Activated CD8-positive, alpha-beta T cell treated with anti-CD3 and anti-CD28 coated beads for 36 hours (primary cell): ENCODE results near the gene OSBP. TPM values are rescaled to one million over a fixed set of nuclear protein-coding genes. Genes with fewer than 3 reads are reported as not detected.
A peak's percentile ranks its signal among the peaks of the same experiment; 100 is the strongest.

Source experiments
- ATAC-seq: fragments of 200-7000 bp; cut with Tn5 transposase; one replicate; pipeline ENCODE4 v1.10.0; 2021; ENCODE audit warnings: mild to moderate bottlenecking, moderate library complexity
- CTCF ChIA-PET: fragments of 350-600 bp; sonication (Branson Sonifier 250); formaldehyde crosslinking; loops from one replicate; lab custom pipeline; 2021; ENCODE audit warnings: antibody characterized with exemption; lab: Charles Lee
- POLR2A ChIA-PET: fragments of 350-600 bp; sonication (Branson Sonifier 250); formaldehyde crosslinking; loops from one replicate; lab custom pipeline; 2021; ENCODE audit warnings: antibody characterized with exemption; lab: Charles Lee
- DNase-seq: peaks from one replicate; pipeline ENCODE4 v3.0.0-alpha.2; 2020
- H3K27ac Mint-ChIP-seq: one replicate; pipeline ENCODE4 v1.8.0; 2021; ENCODE audit warnings: mild to moderate bottlenecking, mixed read lengths
- H3K27me3 Mint-ChIP-seq: one replicate; pipeline ENCODE4 v1.8.0; 2021; ENCODE audit warnings: mixed read lengths
- H3K36me3 Mint-ChIP-seq: one replicate; pipeline ENCODE4 v1.8.0; 2021; ENCODE audit warnings: low read depth, mixed read lengths
- H3K4me1 Mint-ChIP-seq: one replicate; pipeline ENCODE4 v1.8.0; 2021; ENCODE audit warnings: low read depth, mixed read lengths
- H3K4me3 Mint-ChIP-seq: one replicate; pipeline ENCODE4 v1.8.0; 2021; ENCODE audit warnings: mild to moderate bottlenecking, moderate library complexity, mixed read lengths
- H3K9me3 Mint-ChIP-seq: one replicate; pipeline ENCODE4 v1.8.0; 2021; ENCODE audit warnings: mixed read lengths
- CTCF ChIP-seq: fragments of 200-600 bp; IDR thresholded peaks from one replicate; pipeline ENCODE4 v1.8.0; 2022; ENCODE audit warnings: antibody characterized with exemption, mild to moderate bottlenecking
- intact Hi-C: fragments of 100-400 bp; cut with micrococcal nuclease; formaldehyde crosslinking; loops from one replicate; pipeline ENCODE4 v1.10.0; 2022
- total RNA-seq, 2 experiments: library from RNA; stranded (reverse); gene quantifications; one replicate each; pipeline ENCODE4 v1.2.3, GENCODE V29; 2021

The OSBP gene
- total RNA-seq, 2 experiments from 2014 or later: 38.1 to 41.0 TPM

GRCh38 chr11:59647245-59647980, 31.8 kb upstream of the OSBP start:
- ChIA-PET CTCF (no interaction called here), POLR2A (interaction anchor here (0.8 kb wide), 1 partner anchor 13 kb away, joined by 3 read pairs; no protein-coding TSS in a partner anchor)
- H3K36me3 Mint-ChIP-seq: peaks cover 72% of the 10 kb centered on the region
- no peaks in the 10 kb centered on the region for H3K9me3 Mint-ChIP-seq
- intact Hi-C loops: no loop called here
- no peak for TF ChIP-seq CTCF
- no peak overlapping the region for H3K4me3 Mint-ChIP-seq
- ATAC-seq (no peak), DNase-seq (no peak)
- H3K4me1 Mint-ChIP-seq: peaks cover 3% of the 10 kb centered on the region
- H3K27ac Mint-ChIP-seq: peak overlapping the region; percentile 0
- H3K27me3 Mint-ChIP-seq: no peaks in the 10 kb centered on the region

- Mint-ChIP-seq H3K9me3 (no peaks in the 10 kb centered on the region), H3K36me3 (peaks cover 66% of the 10 kb centered on the region), H3K4me3 (no peak overlapping the region), H3K27me3 (no peaks in the 10 kb centered on the region), H3K27ac (no peak overlapping the region), H3K4me1 (peaks cover 3% of the 10 kb centered on the region)
- intact Hi-C loops: no loop called here
- CTCF ChIA-PET: interaction anchor here (0.9 kb wide), 1 partner anchor 20 kb away, joined by 3 read pairs; no protein-coding TSS in a partner anchor
- ATAC-seq (no peak), DNase-seq (no peak)
- no peak for TF ChIP-seq CTCF
- POLR2A ChIA-PET: no interaction called here
These were observed 29.0 kb upstream of the OSBP start for GRCh38 chr11:59644528-59644927.

GRCh38 chr11:59643390-59643789, 27.8 kb upstream of the OSBP start:
- Mint-ChIP-seq H3K27ac (no peak overlapping the region), H3K4me1 (peaks cover 3% of the 10 kb centered on the region), H3K36me3 (peaks cover 67% of the 10 kb centered on the region), H3K27me3 (no peaks in the 10 kb centered on the region), H3K9me3 (no peaks in the 10 kb centered on the region), H3K4me3 (no peak overlapping the region)
- ChIA-PET POLR2A (interaction anchor here (1.5 kb wide), 1 partner anchor 27 kb away, joined by 4 read pairs; the partner anchor contains the start of gene OSBP), CTCF (interaction anchor here (0.9 to 1.5 kb wide), 3 partner anchors 21 to 80 kb away, joined by 3 read pairs; partner anchors contain the start of gene PATL1)
- no peak for TF ChIP-seq CTCF
- intact Hi-C loops: no loop called here
- no peak for ATAC-seq
- DNase-seq: no peak

GRCh38 chr11:59641156-59641555, 25.6 kb upstream of the OSBP start:
- ATAC-seq: no peak
- ChIA-PET CTCF (interaction anchor here (0.6 kb wide), 1 partner anchor 11 kb away, joined by 3 read pairs; no protein-coding TSS in a partner anchor), POLR2A (interaction anchor here (0.7 kb wide), 1 partner anchor 16 kb away, joined by 3 read pairs; no protein-coding TSS in a partner anchor)
- no peak for DNase-seq
- no peak for TF ChIP-seq CTCF
- H3K27ac Mint-ChIP-seq: no peak overlapping the region
- intact Hi-C loops: no loop called here
- H3K4me3 Mint-ChIP-seq: no peak overlapping the region
- no peaks in the 10 kb centered on the region for H3K9me3 Mint-ChIP-seq
- no peaks in the 10 kb centered on the region for H3K27me3 Mint-ChIP-seq
- H3K4me1 Mint-ChIP-seq: no peaks in the 10 kb centered on the region
- peaks cover 69% of the 10 kb centered on the region for H3K36me3 Mint-ChIP-seq

- ChIA-PET CTCF (interaction anchor here (1.1 kb wide), 1 partner anchor 36 kb away, joined by 3 read pairs; no protein-coding TSS in a partner anchor), POLR2A (interaction anchor here (1.0 kb wide), 1 partner anchor 14 kb away, joined by 3 read pairs; no protein-coding TSS in a partner anchor)
- H3K4me3 Mint-ChIP-seq: no peak overlapping the region
- ATAC-seq: no peak
- no peaks in the 10 kb centered on the region for H3K27me3 Mint-ChIP-seq
- no peaks in the 10 kb centered on the region for H3K9me3 Mint-ChIP-seq
- DNase-seq: no peak
- H3K36me3 Mint-ChIP-seq: peaks cover 22% of the 10 kb centered on the region
- intact Hi-C loops: no loop called here
- no peaks in the 10 kb centered on the region for H3K4me1 Mint-ChIP-seq
- no peak for TF ChIP-seq CTCF
- no peak overlapping the region for H3K27ac Mint-ChIP-seq
These were observed 14.9 kb upstream of the OSBP start for GRCh38 chr11:59630493-59630892.
